HepG2 (cell line): ENCODE data around the gene ZNF277. TPM values are rescaled to one million over a fixed set of nuclear protein-coding genes. Genes with fewer than 3 reads are reported as not detected.

Experiments
- ARHGAP35 ChIP-seq: sonication (generic); formaldehyde crosslinking; IDR thresholded peaks from 2 replicates; pipeline ENCODE4 v1.9.0; 2022; ENCODE audit warnings: mild to moderate bottlenecking, inconsistent platforms, moderate library complexity, missing genetic modification reagents, borderline replicate concordance
- GLMP ChIP-seq: sonication (generic); formaldehyde crosslinking; IDR thresholded peaks from 2 replicates; pipeline ENCODE4 v1.9.0; 2021; ENCODE audit warnings: missing genetic modification reagents, mild to moderate bottlenecking, borderline replicate concordance
- MAF1 ChIP-seq: sonication (generic); formaldehyde crosslinking; IDR thresholded peaks from 2 replicates; pipeline ENCODE4 v1.5.0; 2020; ENCODE audit warnings: missing genetic modification reagents, borderline replicate concordance
- MIER2 ChIP-seq: IDR thresholded peaks from 2 replicates; pipeline ENCODE4 v1.6.1; 2016; ENCODE audit warnings: missing biosample characterization, missing genetic modification reagents
- MXD1 ChIP-seq: sonication (generic); formaldehyde crosslinking; IDR thresholded peaks from 2 replicates; pipeline ENCODE4 v1.4.0; 2020; ENCODE audit warnings: mild to moderate bottlenecking, missing genetic modification reagents
- NFE2 ChIP-seq: sonication (generic); formaldehyde crosslinking; IDR thresholded peaks from 2 replicates; pipeline ENCODE4 v1.4.0; 2020; ENCODE audit warnings: missing genetic modification reagents
- NFIC ChIP-seq: IDR thresholded peaks from 2 replicates; pipeline ENCODE4 v1.6.1; 2012; ENCODE audit warnings: mild to moderate bottlenecking, low read length, inconsistent platforms
- PRDM15 ChIP-seq: sonication (generic); formaldehyde crosslinking; IDR thresholded peaks from 2 replicates; pipeline ENCODE4 v1.4.0; 2020; ENCODE audit warnings: missing genetic modification reagents
- RARA ChIP-seq: IDR thresholded peaks from 2 replicates; pipeline ENCODE4 v1.6.1; 2016; ENCODE audit warnings: missing genetic modification reagents, missing compliant biosample characterization
- RELA ChIP-seq: sonication (generic); formaldehyde crosslinking; IDR thresholded peaks from 2 replicates; pipeline ENCODE4 v1.4.0; 2020; ENCODE audit warnings: missing genetic modification reagents
- REPIN1 ChIP-seq: sonication (generic); formaldehyde crosslinking; IDR thresholded peaks from 2 replicates; pipeline ENCODE4 v1.8.0; 2022; ENCODE audit warnings: missing genetic modification reagents, low read depth, mild to moderate bottlenecking, borderline replicate concordance
- SAP130 ChIP-seq: IDR thresholded peaks from 2 replicates; pipeline ENCODE4 v1.6.1; 2016; ENCODE audit warnings: low read depth
- TBX2 ChIP-seq: sonication (generic); formaldehyde crosslinking; IDR thresholded peaks from 2 replicates; pipeline ENCODE4 v1.5.0; 2020; ENCODE audit warnings: missing genetic modification reagents, mild to moderate bottlenecking, borderline replicate concordance
- TCF7 ChIP-seq: sonication (generic); IDR thresholded peaks from 2 replicates; pipeline ENCODE4 v1.6.1; 2016; ENCODE audit warnings: antibody characterized with exemption, low read depth
- THYN1 ChIP-seq: sonication (generic); formaldehyde crosslinking; IDR thresholded peaks from 2 replicates; pipeline ENCODE4 v1.8.1; 2023; ENCODE audit warnings: low read depth, mild to moderate bottlenecking, moderate library complexity, missing genetic modification reagents, borderline replicate concordance
- ZBTB3 ChIP-seq: sonication (generic); formaldehyde crosslinking; IDR thresholded peaks from 2 replicates; pipeline ENCODE4 v1.4.0; 2020; ENCODE audit warnings: low read depth, mild to moderate bottlenecking, moderate library complexity, missing genetic modification reagents, borderline replicate concordance
- ZEB1 ChIP-seq: IDR thresholded peaks from 2 replicates; pipeline ENCODE4 v1.6.1; 2012; ENCODE audit warnings: mild to moderate bottlenecking, low read depth, inconsistent platforms; ENCODE audit not compliant: insufficient replicate concordance
- ZKSCAN8 ChIP-seq: IDR thresholded peaks from 2 replicates; pipeline ENCODE4 v1.6.1; 2016; ENCODE audit warnings: borderline replicate concordance, missing genetic modification reagents, missing compliant biosample characterization
- ZNF205 ChIP-seq: IDR thresholded peaks from 2 replicates; pipeline ENCODE4 v1.6.1; 2018; ENCODE audit warnings: missing biosample characterization, missing genetic modification reagents
- ZNF431 ChIP-seq: sonication (generic); formaldehyde crosslinking; IDR thresholded peaks from 2 replicates; pipeline ENCODE4 v1.9.0; 2022; ENCODE audit warnings: missing genetic modification reagents, low read depth, mild to moderate bottlenecking, borderline replicate concordance
- ZNF446 ChIP-seq: sonication (generic); formaldehyde crosslinking; IDR thresholded peaks from 2 replicates; pipeline ENCODE4 v1.5.0; 2020; ENCODE audit warnings: mild to moderate bottlenecking, missing genetic modification reagents
- ZNF496 ChIP-seq: sonication (generic); formaldehyde crosslinking; IDR thresholded peaks from 2 replicates; pipeline ENCODE4 v1.8.1; 2023; ENCODE audit warnings: mild to moderate bottlenecking, moderate library complexity, missing genetic modification reagents; ENCODE audit not compliant: insufficient replicate concordance
- ZNF513 ChIP-seq: sonication (generic); formaldehyde crosslinking; conservative IDR thresholded peaks from 2 replicates; pipeline ENCODE4 v1.5.0; 2020; ENCODE audit warnings: missing genetic modification reagents
- polyA plus RNA-seq, 8 experiments: library from polyadenylated mRNA; depleted of rRNA in 3 of 8; stranded (reverse) in 7 of 8; unstranded in 1 of 8; fragments of >200 nt; fragmentation: Illumina TruSeq in 4 of 8; extraction: Trizol in 4 of 8; gene quantifications; 2 replicates each; pipeline versions ENCODE4 v1.2.1 to v1.2.3, GENCODE V29; 2011 to 2016; ENCODE audit warnings: low read depth in 4 of 8, missing spikeins in 1 of 8, mixed read lengths in 1 of 8; ENCODE audit not compliant: insufficient read depth in 1 of 8
- total RNA-seq, 5 experiments: library from RNA; depleted of rRNA; stranded (reverse); fragments of >200 nt; fragmentation: Illumina TruSeq; extraction: Trizol; gene quantifications; 2 replicates each; pipeline ENCODE4 v1.2.3, GENCODE V29; 2016; ENCODE audit warnings: low read depth in 1 of 5
- TF ChIP-seq, protein P1 (sequence below): sonication (generic); formaldehyde crosslinking; IDR thresholded peaks from 2 replicates; pipeline ENCODE4 v1.4.0; 2020; ENCODE audit warnings: missing genetic modification reagents

The ZNF277 gene
- total and polyA plus RNA-seq, 2 of the 13 experiments (the other 11 are each of a cell fraction or from before 2014, with no cell fraction given), result 29.1 to 30.1 TPM

GRCh38 chr7:112202816-112203215 lies 3.7 kb upstream of the ZNF277 start (continued):
- no peak for TF ChIP-seq MIER2 (CRISPR knock-in tag)
- TF ChIP-seq ZNF205, result no peak
- no peak for TF ChIP-seq GLMP (CRISPR knock-in tag)
- TF ChIP-seq ZNF513 (CRISPR knock-in tag), result no peak
- no peak for TF ChIP-seq RELA (CRISPR knock-in tag)
- no peak for TF ChIP-seq THYN1 (CRISPR knock-in tag)
- peak; percentile 89 for TF ChIP-seq NFIC
- no peak for TF ChIP-seq MAF1 (CRISPR knock-in tag)
- peak; percentile 71; the same call in 1 of the 2 replicates for TF ChIP-seq TBX2
- TF ChIP-seq SAP130 (CRISPR knock-in tag), result peak; percentile 63
- no peak for TF ChIP-seq ARHGAP35 (CRISPR knock-in tag)
- TF ChIP-seq ZNF446 (CRISPR knock-in tag), result no peak
- TF ChIP-seq NFE2 (CRISPR knock-in tag), result no peak
- TF ChIP-seq ZKSCAN8 (CRISPR knock-in tag), result no peak; the same call in 1 of the 2 replicates
- no peak for TF ChIP-seq TCF7
- TF ChIP-seq ZEB1, result no peak
- TF ChIP-seq, protein P1, sequence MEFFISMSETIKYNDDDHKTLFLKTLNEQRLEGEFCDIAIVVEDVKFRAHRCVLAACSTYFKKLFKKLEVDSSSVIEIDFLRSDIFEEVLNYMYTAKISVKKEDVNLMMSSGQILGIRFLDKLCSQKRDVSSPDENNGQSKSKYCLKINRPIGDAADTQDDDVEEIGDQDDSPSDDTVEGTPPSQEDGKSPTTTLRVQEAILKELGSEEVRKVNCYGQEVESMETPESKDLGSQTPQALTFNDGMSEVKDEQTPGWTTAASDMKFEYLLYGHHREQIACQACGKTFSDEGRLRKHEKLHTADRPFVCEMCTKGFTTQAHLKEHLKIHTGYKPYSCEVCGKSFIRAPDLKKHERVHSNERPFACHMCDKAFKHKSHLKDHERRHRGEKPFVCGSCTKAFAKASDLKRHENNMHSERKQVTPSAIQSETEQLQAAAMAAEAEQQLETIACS (CRISPR knock-in tag), result no peak
- no peak for TF ChIP-seq MXD1 (CRISPR knock-in tag)
- no peak for TF ChIP-seq REPIN1 (CRISPR knock-in tag)
- no peak for TF ChIP-seq ZNF496 (CRISPR knock-in tag)
- no peak for TF ChIP-seq PRDM15
- no peak for TF ChIP-seq ZNF431 (CRISPR knock-in tag)
- TF ChIP-seq RARA, result peak; percentile 21; the same call in 1 of the 2 replicates
- TF ChIP-seq ZBTB3, result no peak
